Anterior cingulate cortex (tissue), 58 donors: ENCODE results near the gene TMEM98.
"Not testable (repeated sequence)": the region's sequence is repeated elsewhere in the genome, so short reads cannot be mapped to it uniquely, and the experiment has no call there.

ENCODE experiments used
- DNase-seq, 58 donors: peaks; one replicate each; lab custom pipeline; 2025; lab: John Stamatoyannopoulos, UW

Gene TMEM98

DNA sequence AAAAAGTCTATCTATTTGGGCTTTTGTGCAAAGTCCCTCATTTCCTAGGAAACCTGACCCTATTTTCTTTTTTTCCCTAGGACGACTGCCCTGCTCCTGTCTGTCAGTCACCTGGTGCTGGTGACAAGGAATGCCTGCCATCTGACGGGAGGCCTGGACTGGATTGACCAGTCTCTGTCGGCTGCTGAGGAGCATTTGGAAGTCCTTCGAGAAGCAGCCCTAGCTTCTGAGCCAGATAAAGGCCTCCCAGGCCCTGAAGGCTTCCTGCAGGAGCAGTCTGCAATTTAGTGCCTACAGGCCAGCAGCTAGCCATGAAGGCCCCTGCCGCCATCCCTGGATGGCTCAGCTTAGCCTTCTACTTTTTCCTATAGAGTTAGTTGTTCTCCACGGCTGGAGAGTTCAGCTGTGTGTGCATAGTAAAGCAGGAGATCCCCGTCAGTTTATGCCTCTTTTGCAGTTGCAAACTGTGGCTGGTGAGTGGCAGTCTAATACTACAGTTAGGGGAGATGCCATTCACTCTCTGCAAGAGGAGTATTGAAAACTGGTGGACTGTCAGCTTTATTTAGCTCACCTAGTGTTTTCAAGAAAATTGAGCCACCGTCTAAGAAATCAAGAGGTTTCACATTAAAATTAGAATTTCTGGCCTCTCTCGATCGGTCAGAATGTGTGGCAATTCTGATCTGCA, 12.9 kb downstream of the TMEM98 start:
- no peak for DNase-seq

DNA sequence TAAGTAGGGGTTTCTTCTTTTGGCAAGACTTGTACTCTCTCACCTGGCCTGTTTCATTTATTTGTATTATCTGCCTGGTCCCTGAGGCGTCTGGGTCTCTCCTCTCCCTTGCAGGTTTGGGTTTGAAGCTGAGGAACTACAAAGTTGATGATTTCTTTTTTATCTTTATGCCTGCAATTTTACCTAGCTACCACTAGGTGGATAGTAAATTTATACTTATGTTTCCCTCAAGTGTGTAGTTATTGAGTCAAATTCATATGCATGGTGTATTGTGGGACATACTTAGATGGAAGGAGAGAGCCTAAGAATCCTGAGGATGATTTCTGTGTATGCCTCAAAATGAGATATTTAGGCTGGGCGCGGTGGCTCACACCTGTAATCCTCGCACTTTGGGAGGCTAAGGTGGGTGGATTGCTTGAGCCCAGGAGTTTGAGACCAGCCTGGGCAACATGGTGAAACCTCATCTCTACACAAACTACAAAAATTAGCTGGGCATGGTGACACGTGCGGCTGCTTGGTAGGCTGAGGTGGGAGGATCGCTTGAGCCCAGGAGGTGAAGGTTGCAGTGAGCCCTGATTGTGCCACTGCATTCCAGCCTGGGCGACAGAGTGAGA, 13.6 kb downstream of the TMEM98 start:
- no peak for DNase-seq

DNA sequence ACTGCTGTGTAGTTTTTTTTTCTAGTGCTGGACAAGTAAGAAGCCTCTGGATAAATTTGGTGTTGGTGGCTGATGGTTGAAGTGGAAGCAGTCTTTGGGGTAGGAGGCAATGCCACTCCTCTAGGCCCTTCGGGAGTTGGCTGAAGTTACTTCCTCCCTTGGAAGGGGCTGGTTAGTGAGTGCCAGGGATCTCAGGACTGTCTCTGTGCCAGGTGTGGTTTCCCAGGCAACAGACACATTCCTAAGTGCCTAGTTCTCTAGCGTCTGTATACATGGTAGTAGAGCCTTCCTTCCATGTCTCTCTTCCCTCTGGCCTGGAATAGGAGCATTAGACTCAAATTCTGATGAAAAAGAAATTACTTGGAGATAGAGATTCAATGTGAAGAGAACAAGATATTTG, 15.3 kb downstream of the TMEM98 start:
- no peak for DNase-seq

DNA sequence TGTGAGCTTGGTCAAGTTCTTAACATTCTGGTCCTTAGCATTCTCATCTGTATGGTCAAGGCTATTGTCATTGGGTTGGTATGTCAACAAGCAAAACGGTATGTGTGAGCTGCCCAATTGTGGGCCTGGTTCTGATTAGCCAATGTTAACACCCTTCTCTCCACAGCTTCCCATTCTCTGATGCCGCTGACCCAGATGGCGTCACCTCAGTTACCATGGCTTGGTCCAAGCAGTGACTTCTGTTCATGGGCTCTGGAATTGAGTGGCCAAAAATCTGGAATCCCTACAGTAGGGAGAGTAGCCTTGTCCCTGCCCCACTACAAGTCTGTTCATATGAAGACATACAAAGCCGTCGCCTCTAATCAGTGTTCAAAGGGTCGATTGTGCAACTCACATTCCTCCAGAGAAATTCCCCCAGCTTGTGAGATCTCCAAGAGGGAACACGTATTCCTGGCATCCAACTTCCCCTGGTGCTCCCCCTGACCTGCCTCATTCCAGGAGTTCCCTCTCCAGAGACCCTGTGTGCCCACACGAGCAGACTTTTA, 15.8 kb downstream of the TMEM98 start:
- DNase-seq = no peak

DNA sequence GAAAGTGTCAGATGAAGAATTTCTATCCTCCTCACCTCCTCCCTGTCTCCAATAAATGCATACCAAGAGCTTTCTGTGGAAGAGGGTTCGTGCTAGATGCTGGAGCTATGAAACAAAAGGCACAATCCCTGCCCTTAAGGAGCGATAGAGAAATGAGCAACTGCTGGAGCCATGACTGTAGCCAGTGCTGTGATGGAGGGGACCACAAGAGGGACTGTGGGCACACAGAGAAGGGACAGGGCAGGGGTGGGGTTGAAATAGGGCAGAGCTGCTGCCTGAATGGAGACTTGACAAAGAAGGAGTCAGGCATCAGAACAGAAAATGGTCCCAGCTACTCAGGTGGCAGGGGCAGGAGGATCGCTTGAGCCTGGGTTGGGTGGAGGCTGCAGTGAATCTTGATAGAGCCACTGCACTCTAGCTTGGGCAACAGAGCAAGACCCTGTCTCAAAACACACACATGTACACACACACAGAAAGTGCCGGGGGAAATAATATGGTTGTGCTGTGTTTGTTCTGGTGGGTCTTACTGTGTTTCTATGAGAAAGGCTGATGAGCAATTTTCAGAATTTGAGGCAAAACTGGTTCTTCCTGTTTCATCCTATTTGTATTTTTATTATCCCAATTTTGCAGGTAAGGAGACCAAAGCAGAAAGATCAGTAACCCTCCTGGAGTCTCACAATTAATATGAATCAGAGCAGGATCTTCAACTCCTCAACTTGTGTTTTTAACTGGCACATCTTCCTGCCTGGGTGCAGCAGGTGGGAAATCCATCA, 16.5 kb downstream of the TMEM98 start:
- no peak for DNase-seq

DNA sequence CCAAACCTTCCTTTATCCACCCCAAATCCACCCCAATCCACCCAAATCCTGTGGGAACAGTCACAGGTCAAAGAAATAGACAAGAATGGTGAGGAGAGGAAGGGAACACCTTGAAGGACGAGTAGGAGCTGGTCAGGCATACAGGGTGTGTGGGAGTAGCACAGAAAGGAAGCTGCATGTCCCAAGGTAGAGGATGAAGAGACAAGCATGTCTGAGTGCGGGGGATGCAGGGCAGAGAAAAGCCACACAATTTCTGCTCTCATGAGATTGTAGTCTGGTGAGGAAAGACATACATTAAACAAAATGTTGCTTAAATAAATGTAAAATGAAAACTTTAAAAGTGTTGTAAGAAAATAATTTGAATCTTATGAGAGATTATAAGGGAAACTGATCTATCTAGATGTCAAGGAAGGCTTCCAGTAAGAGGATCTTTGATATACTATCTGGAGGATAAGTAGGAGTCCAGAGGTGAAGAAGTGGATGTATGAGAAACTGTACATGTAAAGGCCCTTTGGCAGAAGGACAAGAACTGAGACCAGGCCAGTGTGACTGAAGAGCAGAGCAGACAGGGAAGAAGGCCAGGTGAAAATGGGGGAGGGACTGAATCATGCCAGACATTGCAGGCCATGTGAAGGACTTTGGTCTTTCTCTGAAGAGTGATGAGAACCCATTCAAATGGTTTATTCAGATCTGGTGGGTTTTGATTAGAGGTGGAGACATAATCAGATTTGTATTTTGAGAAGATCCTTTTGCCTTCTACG, 18.6 kb downstream of the TMEM98 start:
- DNase-seq = no peak

DNA sequence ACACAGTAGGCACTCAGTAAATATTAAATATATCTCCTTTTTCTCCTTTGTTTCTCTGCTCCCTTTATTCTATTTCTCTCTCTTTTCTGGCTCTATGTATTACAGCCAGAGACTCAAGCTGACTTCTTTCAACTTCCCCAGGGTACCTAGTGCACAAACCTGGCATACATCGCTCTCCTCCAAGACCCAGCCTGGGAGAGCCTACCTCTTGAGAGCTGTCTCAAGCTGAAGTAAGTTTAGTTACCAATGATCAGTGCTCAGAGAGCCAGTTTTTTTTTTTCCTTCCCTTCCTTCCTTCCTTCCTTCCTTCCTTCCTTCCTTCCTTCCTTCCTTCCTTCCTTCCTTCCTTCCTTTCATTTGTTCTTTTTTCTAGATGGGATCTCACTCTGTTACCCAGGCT, 19.8 kb downstream of the TMEM98 start:
- no peak for DNase-seq

DNA sequence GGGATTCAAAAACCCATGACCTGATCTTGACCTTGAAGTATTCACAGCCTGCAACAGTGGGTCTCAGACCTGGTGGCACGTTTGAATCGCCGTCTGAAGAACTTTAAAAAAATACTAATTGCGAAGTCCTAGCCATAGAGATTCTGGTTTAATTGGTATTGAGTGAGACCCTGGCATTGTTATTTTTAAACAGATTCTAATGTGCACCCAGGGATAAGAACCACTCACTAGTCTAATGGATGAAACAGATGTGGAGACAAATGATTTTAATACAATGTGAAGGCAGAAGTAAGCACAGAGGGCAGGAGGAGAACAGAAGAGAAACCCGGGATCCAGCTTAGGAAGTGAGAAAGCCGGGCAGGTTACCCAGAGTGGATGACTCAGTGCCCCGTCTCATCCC, 21.2 kb downstream of the TMEM98 start:
- DNase-seq = no peak

DNA sequence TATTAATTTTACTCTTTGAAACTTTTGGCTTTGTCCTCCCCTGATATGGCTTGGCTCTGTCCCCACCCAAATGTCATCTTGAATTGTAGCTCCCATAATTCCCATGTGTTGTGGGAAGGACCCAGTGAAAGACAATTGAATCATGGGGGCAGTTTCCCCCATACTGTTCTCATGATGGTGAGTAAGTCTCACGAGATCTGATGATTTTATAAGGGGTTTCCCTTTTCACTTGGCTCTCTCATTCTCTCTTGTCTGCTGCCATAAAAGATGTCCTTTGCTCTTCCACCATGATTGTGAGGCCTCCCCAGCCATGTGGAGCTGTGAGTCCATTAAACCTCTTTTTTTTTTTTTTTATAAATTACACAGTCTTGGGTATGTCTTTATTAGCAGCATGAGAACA, 24.5 kb downstream of the TMEM98 start:
- DNase-seq = not testable (repeated sequence)

DNA sequence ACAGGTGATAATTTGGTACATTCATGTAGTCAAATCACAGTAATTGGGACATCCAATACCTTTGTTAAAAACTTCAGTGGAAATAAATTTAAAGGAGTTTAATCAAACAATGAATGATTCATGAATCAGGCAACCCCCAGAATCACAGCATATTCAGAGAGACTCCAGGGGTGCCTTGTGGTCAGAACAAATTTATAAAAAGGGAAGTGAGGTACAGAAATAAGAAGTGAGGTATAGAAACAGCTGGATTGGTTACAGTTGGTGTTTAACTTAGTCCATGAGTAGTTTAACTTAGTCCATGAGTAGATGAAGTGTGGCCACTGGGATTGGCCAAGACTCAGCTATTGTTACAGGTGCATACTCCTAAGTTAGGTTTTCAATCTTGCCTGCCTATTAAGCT, 25.1 kb downstream of the TMEM98 start:
- no peak for DNase-seq

DNA sequence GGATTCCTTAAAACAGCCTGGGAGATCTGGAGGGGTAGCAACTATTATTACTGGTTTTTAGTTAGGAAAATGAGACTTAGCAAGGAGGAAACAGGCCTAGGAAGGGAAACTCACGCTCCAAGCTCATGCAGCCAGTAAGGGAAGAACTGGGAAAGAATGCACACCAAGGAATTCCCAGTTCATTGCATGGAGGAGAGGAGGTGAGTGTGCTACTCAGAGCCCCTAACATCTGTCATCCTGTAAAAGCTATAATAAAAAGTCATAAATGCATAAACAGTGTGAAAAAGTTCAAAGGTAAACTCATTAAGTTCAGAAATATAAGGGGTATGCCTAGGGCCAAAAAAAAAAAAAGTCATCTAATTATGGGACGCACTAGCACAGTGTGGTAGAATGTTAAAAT, 25.9 kb downstream of the TMEM98 start:
- no peak for DNase-seq

DNA sequence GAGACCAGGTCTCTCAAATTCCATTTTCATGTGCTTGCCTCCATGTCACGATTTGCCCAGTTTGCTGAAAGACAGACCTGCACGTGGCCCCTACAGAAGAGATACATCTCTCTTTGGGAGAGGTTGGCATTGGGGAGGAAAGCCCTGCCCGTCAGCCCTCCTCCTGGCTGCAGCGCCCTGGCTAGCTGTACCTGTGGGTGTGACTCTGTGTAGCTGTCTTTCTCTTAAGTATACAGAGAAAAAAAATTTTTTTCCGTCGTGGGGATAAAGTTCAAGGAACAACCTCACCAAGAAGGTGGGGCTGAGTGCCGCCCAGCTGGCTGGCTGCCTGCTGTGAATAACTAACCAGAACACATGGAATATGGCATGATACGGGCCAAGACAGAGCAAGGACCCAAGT, 26.5 kb downstream of the TMEM98 start:
- no peak for DNase-seq

DNA sequence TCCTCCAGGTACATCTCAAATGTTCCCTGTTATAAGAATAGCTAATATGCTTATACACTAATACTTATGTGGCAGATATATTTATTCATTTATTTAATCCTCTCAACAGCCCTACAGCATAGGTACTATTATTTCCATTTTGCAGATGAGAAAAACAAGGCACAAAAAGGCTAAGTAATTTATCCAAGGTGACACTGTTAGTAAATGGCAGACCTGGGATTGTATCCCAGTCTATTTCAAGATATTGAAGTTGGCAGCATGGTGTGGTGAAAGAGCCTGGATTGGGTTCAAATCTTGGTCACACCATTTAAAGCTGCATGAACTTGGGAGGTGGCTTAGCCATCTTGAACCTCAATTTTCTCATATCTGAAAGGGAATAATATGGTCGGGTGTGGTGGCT, 27.2 kb downstream of the TMEM98 start:
- no peak for DNase-seq

DNA sequence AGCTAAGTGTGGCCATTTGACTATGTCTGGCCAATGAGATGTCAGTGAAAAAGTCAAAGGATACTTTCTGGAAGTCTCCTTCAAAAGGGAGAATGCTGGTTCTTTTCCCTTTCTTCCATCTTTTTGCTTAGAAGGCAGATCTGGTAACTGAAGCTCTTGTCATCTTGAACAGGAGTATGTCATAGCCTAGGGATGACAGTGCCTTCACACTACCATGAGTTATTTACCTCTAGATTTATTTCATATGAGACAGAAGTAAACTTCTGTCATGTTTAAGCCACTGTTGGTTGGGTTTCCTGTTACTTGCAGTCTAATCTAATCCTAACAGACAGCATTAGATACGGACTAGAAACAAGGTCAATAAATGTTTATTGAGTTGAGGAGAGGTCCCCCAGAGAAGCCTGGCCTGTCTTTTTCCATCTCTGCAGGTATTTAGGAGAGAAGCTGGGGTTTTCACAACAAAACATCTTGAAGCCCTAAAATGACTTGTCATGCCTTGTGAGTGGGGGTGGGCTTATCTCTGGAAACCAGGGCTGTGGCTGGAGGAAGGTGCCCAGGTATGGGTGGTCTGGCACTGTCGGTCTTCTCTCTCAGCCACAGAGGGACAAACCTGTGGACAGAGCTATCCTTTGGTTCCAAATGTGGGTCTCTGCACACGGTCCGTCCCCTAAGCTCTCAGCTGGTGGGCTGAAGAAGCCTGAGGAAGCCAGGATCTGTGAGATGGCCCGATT, 28.5 kb downstream of the TMEM98 start:
- DNase-seq = no peak

DNA sequence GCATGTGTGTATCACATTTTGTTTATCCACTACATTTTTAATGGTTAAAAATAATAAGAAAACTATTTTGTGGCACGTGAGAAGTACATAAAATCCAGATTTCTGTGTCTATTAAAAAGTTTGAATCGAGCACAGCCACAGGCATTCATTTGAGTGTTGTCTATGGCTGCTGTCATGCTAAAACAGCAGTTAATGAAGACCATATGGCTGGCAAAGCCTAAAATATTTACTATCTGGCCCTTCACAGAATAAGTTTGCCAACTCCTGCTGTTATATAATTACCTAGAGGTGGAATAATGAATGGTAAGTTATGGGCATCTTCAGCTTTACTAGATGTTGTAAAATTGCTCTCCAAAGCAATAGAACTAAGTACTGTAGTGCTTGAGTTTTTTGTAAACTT, 30.5 kb downstream of the TMEM98 start:
- no peak for DNase-seq

DNA sequence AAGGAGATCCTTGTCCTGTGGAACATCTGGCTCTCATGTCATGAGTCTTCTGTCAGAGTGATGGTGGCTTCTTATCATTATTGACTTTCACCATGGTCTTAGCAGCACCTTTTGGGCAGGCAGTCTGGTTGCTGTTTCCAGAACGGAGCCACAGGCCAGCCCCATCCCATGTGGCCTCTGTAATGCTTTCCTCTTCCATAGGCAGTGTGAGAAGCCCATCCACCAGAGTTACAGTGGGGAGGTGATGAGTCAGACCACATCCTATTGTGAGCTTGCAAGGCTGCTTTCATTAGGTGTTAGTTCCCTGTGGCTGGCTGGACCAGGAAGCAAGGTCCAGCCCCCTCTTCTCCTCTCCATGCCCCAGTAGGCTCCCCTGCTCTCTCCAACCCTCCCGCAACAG, 32.9 kb downstream of the TMEM98 start:
- no peak for DNase-seq

DNA sequence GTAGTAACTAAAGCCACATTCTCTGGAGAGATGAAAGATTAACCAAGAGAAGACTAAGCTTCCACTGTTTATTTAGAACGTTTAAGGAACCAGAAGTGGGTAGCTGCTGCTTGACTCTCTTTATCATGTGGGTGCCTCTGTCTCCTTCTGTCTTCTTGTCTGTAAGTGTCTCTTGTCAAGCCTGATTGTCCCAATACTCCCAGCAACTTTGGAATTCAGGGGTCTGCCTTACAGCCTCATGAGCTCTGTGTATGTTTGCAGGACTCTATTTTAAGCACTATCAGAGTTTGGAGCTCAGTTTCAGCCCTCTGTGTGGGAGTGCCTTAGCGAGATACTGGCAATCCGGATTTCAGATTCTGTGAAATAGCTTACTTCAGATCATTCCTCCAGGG, 34.4 kb downstream of the TMEM98 start:
- DNase-seq = no peak

DNA sequence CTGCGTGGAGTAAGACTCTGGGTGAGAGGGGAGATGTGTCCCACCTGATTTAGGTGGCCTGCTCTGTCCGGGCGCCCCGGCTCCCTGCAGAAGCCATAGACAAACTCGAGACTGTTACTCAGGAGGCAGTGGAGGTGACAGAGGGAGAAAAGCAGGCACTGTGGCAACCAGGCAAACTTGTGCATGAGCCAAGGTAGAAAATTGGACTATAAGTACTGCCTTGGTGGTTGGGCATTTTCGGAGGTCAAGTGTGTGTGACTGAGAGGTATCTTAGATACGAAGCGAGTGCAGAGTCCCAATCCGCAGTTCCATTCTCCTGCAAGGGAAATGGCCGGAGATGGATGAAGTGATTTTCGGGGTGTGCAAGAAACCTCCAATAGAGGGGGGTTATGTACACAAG, 36.6 kb downstream of the TMEM98 start:
- no peak for DNase-seq

DNA sequence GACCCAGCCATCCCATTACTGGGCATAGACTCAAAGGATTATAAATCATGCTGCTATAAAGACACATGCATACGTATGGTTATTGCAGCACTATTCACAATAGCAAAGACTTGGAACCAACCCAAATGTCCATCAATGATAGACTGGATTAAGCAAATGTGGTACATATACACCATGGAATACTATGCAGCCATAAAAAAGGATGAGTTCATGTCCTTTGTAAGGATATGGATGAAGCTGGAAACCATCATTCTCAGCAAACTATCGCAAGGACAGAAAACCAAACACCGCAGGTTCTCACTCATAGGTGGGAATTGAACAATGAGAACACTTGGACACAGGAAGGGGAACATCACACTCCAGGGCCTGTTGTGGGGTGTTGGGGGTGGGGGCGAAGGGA, 41.3 kb downstream of the TMEM98 start:
- not testable (repeated sequence) for DNase-seq

DNA sequence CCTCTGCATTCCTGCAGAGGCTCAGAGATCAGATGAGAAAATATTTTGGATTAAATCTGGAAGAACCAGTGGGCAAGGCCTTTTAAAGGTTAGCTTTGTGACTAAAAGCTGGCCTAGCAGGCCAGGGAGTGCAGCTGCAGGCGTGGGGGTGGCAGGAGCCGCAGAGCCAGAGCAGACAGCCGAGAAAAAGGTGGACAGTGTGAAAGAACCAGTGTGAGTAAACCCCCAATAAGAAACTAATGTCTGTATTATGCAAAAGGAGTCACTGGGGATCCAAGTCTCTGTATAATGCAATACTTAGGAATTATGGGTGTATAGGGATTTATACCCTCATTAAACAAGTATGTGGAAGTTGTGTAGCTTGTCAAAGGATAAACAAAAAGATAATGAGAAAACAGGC, 42.3 kb downstream of the TMEM98 start:
- DNase-seq = no peak
